PFSK-1 (cell line): ENCODE measurements around the gene IL4R.

Experiments used
- FOXP2 ChIP-seq: optimal IDR thresholded peaks from 2 replicates; pipeline ENCODE3; 2011; ENCODE audit warnings: borderline replicate concordance, control low read depth, inconsistent platforms; ENCODE audit not compliant: insufficient read depth; ENCODE audit errors: extremely low read length, extremely low read depth
- POLR2AphosphoS5 ChIP-seq: IDR thresholded peaks from 2 replicates; pipeline ENCODE4 v1.6.1; 2012; ENCODE audit warnings: low read depth, mild to moderate bottlenecking, control low read depth, low read length, moderate library complexity
- REST ChIP-seq, 2 experiments: IDR thresholded peaks; 2 replicates each; pipeline versions ENCODE4 v1.6.1 to v1.8.0; 2011 to 2012; ENCODE audit warnings: low read depth in 2 of 2, low read length in 2 of 2, control low read depth in 1 of 2, inconsistent platforms in 1 of 2, mild to moderate bottlenecking in 1 of 2, moderate library complexity in 1 of 2; ENCODE audit not compliant: insufficient read depth in 1 of 2
- SIN3A ChIP-seq: IDR thresholded peaks from 2 replicates; pipeline ENCODE4 v1.6.1; 2012; ENCODE audit warnings: mild to moderate bottlenecking, low read length, moderate library complexity, borderline replicate concordance; ENCODE audit not compliant: insufficient read depth
- TAF1 ChIP-seq: IDR thresholded peaks from 2 replicates; pipeline ENCODE4 v1.6.1; 2012; ENCODE audit warnings: low read length, control low read depth, borderline replicate concordance; ENCODE audit not compliant: insufficient read depth

- TF ChIP-seq TAF1 (no peak), SIN3A (no peak), POLR2AphosphoS5 (no peak), REST (IDR thresholded peaks at IDR 0.05; ENCODE audit: insufficient read depth in 1 of 2, low read depth in 2 of 2, low read length in 2 of 2) (no peak), FOXP2 (no peak)
These were observed 36.2 kb downstream of the IL4R start for GRCh38 chr16:27350006-27350405.
